VCaP (cell line): Measurements from ENCODE around the gene RAPGEF1.
"Not testable (repeated sequence)": the region's sequence is repeated elsewhere in the genome, so short reads cannot be mapped to it uniquely, and the experiment has no call there.

ENCODE experiments used
- H3K27ac ChIP-seq: fragments of 450-650 bp; 2 replicates; pipeline ENCODE4 v1.5.1; 2017
- CTCF ChIP-seq: fragments of 450-650 bp; conservative IDR thresholded peaks from 2 replicates; pipeline ENCODE4 v1.5.1; 2017; ENCODE audit warnings: mild to moderate bottlenecking, moderate library complexity

RAPGEF1 gene

GRCh38 chr9:131713016-131713415, 26.9 kb downstream of the RAPGEF1 start:
- no peak for TF ChIP-seq CTCF
- no peak overlapping the region for H3K27ac ChIP-seq

- no peak overlapping the region for H3K27ac ChIP-seq
- TF ChIP-seq CTCF: no peak
These were observed 27.6 kb downstream of the RAPGEF1 start for GRCh38 chr9:131712151-131712716.

GRCh38 chr9:131709771-131710431, 30.0 kb downstream of the RAPGEF1 start:
- no peak for TF ChIP-seq CTCF
- H3K27ac ChIP-seq: no peak overlapping the region

- H3K27ac ChIP-seq: not testable (repeated sequence)
These were observed 30.7 kb downstream of the RAPGEF1 start for GRCh38 chr9:131709010-131709770.

GRCh38 chr9:131708226-131709002, 31.5 kb downstream of the RAPGEF1 start:
- peak overlapping the region; percentile 9; the same call in 1 of the 2 replicates for H3K27ac ChIP-seq
- no peak for TF ChIP-seq CTCF

- no peak for TF ChIP-seq CTCF
- peak overlapping the region; percentile 9; the same call in 1 of the 2 replicates for H3K27ac ChIP-seq
These were observed 32.1 kb downstream of the RAPGEF1 start for GRCh38 chr9:131707733-131708157.

- H3K27ac ChIP-seq: peak overlapping the region; percentile 9; the same call in 1 of the 2 replicates
- TF ChIP-seq CTCF: no peak
These were observed 32.8 kb downstream of the RAPGEF1 start for GRCh38 chr9:131707050-131707449.
